Smooth muscle cell (in vitro differentiated cells): ENCODE measurements around the gene LYRM4. TPM values are rescaled to one million over a fixed set of nuclear protein-coding genes. Genes with fewer than 3 reads are reported as not detected.

Experiments used
- DNase-seq: peaks from one replicate; lab custom pipeline; 2025; ENCODE audit not compliant: unreplicated experiment; lab: John Stamatoyannopoulos, UW
- H2AFZ ChIP-seq: fragments of 200-600 bp; sonication (generic); 2 replicates; pipeline ENCODE4 v1.6.0; 2016; ENCODE audit warnings: antibody characterized with exemption, low read depth, mild to moderate bottlenecking
- H3F3A ChIP-seq: fragments of 200-600 bp; sonication (generic); 2 replicates; pipeline ENCODE4 v1.6.0; 2017; ENCODE audit warnings: antibody characterized with exemption, low read depth
- H3K27ac ChIP-seq: fragments of 200-600 bp; sonication (generic); 2 replicates; pipeline ENCODE4 v1.5.1; 2016; ENCODE audit warnings: low read depth, mild to moderate bottlenecking
- H3K27me3 ChIP-seq: fragments of 200-600 bp; sonication (generic); 2 replicates; pipeline ENCODE4 v1.6.1; 2016; ENCODE audit warnings: low read depth, mild to moderate bottlenecking
- H3K36me3 ChIP-seq: fragments of 200-600 bp; sonication (generic); 2 replicates; pipeline ENCODE4 v1.5.1; 2016; ENCODE audit warnings: low read depth
- H3K4me1 ChIP-seq: fragments of 200-600 bp; sonication (generic); 2 replicates; pipeline ENCODE4 v1.5.1; 2016; ENCODE audit warnings: low read depth
- H3K4me2 ChIP-seq: fragments of 200-600 bp; sonication (generic); 2 replicates; pipeline ENCODE4 v1.6.0; 2016; ENCODE audit warnings: mild to moderate bottlenecking
- H3K4me3 ChIP-seq: fragments of 200-600 bp; sonication (generic); 2 replicates; pipeline ENCODE4 v1.5.1; 2016; ENCODE audit warnings: mild to moderate bottlenecking
- H3K79me2 ChIP-seq: fragments of 200-600 bp; sonication (generic); 2 replicates; pipeline ENCODE4 v1.6.0; 2016; ENCODE audit warnings: low read depth, mild to moderate bottlenecking
- H3K9ac ChIP-seq: fragments of 200-600 bp; sonication (generic); 2 replicates; pipeline ENCODE4 v1.6.0; 2016; ENCODE audit warnings: low read depth
- H3K9me3 ChIP-seq: fragments of 200-600 bp; sonication (generic); replicated peaks from 2 replicates; pipeline ENCODE4 v1.5.1; 2016; ENCODE audit warnings: low read depth
- H4K20me1 ChIP-seq: fragments of 200-600 bp; sonication (generic); 2 replicates; pipeline ENCODE4 v1.6.0; 2016; ENCODE audit warnings: low read depth
- CTCF ChIP-seq: fragments of 200-600 bp; sonication (generic); IDR thresholded peaks from 2 replicates; pipeline ENCODE4 v1.5.1; 2017; ENCODE audit warnings: borderline replicate concordance, mild to moderate bottlenecking, antibody characterized with exemption; ENCODE audit not compliant: insufficient read depth, poor library complexity, severe bottlenecking
- WGBS: methylation state at CpG from one replicate; pipeline ENCODE4 v1.1.7; 2016; ENCODE audit warnings: low lambda C conversion rate; 5-methylcytosine and 5-hydroxymethylcytosine counted together
- polyA plus RNA-seq: library from polyadenylated mRNA; unstranded; fragments of >200 nt; fragmentation: Nextera tagmentation; extraction: Ambion mirVana; gene quantifications from 2 replicates; pipeline ENCODE4 v1.2.1, GENCODE V29; 2016
- total RNA-seq: library from RNA; depleted of rRNA; stranded (reverse); fragments of >200 nt; gene quantifications from 2 replicates; pipeline ENCODE4 v1.2.3, GENCODE V29; 2014

The LYRM4 gene
- total and polyA plus RNA-seq, 2 experiments from 2014 or later: 26.1 to 27.1 TPM

GRCh38 chr6:5078121-5078669 is 182.6 kb downstream of the LYRM4 start:
- no peak overlapping the region for H3K4me2 ChIP-seq
- TF ChIP-seq CTCF: no peak
- H3K4me1 ChIP-seq: no peaks in the 10 kb centered on the region
- no peaks in the 10 kb centered on the region for H3K79me2 ChIP-seq
- no peaks in the 10 kb centered on the region for H3K36me3 ChIP-seq
- WGBS: 68% methylated on average over 5 of the region's 5 CpGs
- no peaks in the 10 kb centered on the region for H3K9me3 ChIP-seq
- no peak overlapping the region for H2AFZ ChIP-seq
- H3K27ac ChIP-seq: no peak overlapping the region
- no peaks in the 10 kb centered on the region for H3K27me3 ChIP-seq
- H3F3A ChIP-seq: peaks cover 3% of the 10 kb centered on the region
- no peak for DNase-seq
- H4K20me1 ChIP-seq: no peaks in the 10 kb centered on the region
- H3K9ac ChIP-seq: no peak overlapping the region
- H3K4me3 ChIP-seq: no peak overlapping the region

- Histone ChIP-seq H3K9me3 (no peaks in the 10 kb centered on the region), H3K9ac (no peak overlapping the region), H2AFZ (no peak overlapping the region), H3K4me3 (no peak overlapping the region), H3K4me1 (no peaks in the 10 kb centered on the region), H4K20me1 (no peaks in the 10 kb centered on the region), H3K4me2 (no peak overlapping the region), H3K79me2 (no peaks in the 10 kb centered on the region), H3K36me3 (no peaks in the 10 kb centered on the region), H3K27ac (no peak overlapping the region), H3F3A (no peaks in the 10 kb centered on the region), H3K27me3 (no peaks in the 10 kb centered on the region)
- WGBS: 95% methylated on average over 11 of the region's 11 CpGs
- DNase-seq: no peak
- TF ChIP-seq CTCF: no peak
Measured at GRCh38 chr6:5076931-5077330, 183.8 kb downstream of the LYRM4 start.

- H2AFZ ChIP-seq: no peak overlapping the region
- no peaks in the 10 kb centered on the region for H3K79me2 ChIP-seq
- H3K9ac ChIP-seq: no peak overlapping the region
- H3K4me3 ChIP-seq: no peak overlapping the region
- no peak for DNase-seq
- H3K4me2 ChIP-seq: no peak overlapping the region
- H4K20me1 ChIP-seq: no peaks in the 10 kb centered on the region
- H3K27me3 ChIP-seq: no peaks in the 10 kb centered on the region
- H3K27ac ChIP-seq: no peak overlapping the region
- no peaks in the 10 kb centered on the region for H3F3A ChIP-seq
- H3K4me1 ChIP-seq: no peaks in the 10 kb centered on the region
- H3K9me3 ChIP-seq: no peaks in the 10 kb centered on the region
- 79% methylated on average over 3 of the region's 3 CpGs for WGBS
- no peak for TF ChIP-seq CTCF
- no peaks in the 10 kb centered on the region for H3K36me3 ChIP-seq
Measured at GRCh38 chr6:5073992-5074391, 186.8 kb downstream of the LYRM4 start.

GRCh38 chr6:5072440-5072839 is 188.3 kb downstream of the LYRM4 start:
- H3K36me3 ChIP-seq: no peaks in the 10 kb centered on the region
- no peak overlapping the region for H3K9ac ChIP-seq
- H3K27ac ChIP-seq: no peak overlapping the region
- H3F3A ChIP-seq: no peaks in the 10 kb centered on the region
- no peak for DNase-seq
- H3K4me3 ChIP-seq: no peak overlapping the region
- no peak overlapping the region for H2AFZ ChIP-seq
- H3K27me3 ChIP-seq: no peaks in the 10 kb centered on the region
- H3K4me2 ChIP-seq: no peak overlapping the region
- H3K79me2 ChIP-seq: no peaks in the 10 kb centered on the region
- no peak for TF ChIP-seq CTCF
- WGBS: 85% methylated on average over 7 of the region's 7 CpGs
- H4K20me1 ChIP-seq: no peaks in the 10 kb centered on the region
- H3K9me3 ChIP-seq: no peaks in the 10 kb centered on the region
- no peaks in the 10 kb centered on the region for H3K4me1 ChIP-seq
